ENCODE results near the gene SKAP1.
"Not testable (repeated sequence)": the region's sequence is repeated elsewhere in the genome, so short reads cannot be mapped to it uniquely, and the experiment has no call there.

SKAP1 gene

GRCh38 chr17:48429638-48430586, at the start of gene SKAP1:
Gene SKAP1, minus strand, starts transcription at chr17:48430214.
- no peak for DNase-seq

GRCh38 chr17:48479014-48479402, 49.0 kb upstream of the SKAP1 start:
- DNase-seq, result no peak

DNA sequence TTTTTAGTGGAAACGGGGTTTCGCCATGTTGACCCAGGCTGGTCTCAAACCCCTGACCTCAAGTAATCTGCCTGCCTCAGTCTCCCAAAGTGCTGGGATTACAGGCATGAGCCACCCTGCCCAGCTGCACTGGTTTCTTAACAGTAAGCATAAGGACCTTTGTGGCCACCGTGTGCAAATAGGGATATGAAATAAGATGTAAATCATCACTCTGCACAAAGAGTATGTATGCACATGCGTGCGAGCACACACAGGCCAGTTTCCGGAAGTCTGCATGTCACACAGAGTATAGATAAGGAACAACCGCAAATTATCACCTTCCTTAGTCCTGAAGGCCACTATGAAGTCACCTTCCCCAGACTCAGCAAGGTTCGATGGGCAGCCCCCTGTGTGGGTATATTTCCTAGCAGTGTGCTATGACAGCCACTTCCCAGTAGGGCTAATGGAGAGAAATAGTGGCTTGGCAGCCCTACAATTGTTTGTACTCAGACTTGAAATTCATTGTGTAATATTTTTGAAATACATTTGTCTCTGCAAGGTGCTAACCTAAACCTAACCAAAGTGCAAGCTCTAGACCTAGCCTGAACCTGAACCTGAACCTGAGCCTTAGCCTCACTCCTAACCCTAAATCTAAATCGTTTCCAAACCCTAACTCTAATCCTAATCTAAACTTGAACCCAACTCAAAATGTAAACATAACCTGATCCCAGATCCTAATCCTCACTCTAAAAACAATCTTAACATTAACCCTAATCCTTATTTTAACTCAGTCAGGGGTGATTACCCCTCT, 48.4 kb upstream of the SKAP1 start:
- no peak for DNase-seq

GRCh38 chr17:48477221-48477620, 47.2 kb upstream of the SKAP1 start:
- DNase-seq, result no peak

GRCh38 chr17:48472411-48473281, 42.6 kb upstream of the SKAP1 start:
- peak; percentile 65 for DNase-seq

DNA sequence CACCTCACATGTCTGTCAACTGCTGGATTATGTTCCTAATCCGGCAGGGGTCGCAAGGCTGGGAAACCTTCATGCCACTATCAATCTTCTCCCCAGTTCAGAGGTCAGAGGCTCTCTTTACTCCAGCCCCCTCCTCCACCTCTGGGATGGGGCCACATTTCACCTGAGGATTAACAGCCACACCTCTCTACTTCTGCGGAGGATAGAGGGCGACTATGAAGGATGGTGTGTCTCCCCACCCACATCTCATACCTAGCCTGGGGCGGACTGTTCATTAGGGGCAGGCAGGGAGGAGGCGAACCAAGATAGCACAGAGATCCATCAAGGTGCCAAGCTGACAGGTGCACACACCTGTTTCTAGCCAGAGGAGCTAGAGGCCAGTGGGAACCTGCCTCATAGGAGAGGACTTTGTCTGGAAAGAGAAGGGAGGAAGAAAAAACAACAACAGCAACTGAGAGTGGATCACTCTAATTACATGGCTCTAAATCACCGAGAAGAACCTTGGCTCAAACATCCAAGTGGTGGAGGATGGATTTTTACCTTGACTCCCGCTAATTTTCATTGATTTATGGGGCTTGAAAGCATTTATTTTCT, 41.9 kb upstream of the SKAP1 start:
- peak; percentile 49 for DNase-seq

DNA sequence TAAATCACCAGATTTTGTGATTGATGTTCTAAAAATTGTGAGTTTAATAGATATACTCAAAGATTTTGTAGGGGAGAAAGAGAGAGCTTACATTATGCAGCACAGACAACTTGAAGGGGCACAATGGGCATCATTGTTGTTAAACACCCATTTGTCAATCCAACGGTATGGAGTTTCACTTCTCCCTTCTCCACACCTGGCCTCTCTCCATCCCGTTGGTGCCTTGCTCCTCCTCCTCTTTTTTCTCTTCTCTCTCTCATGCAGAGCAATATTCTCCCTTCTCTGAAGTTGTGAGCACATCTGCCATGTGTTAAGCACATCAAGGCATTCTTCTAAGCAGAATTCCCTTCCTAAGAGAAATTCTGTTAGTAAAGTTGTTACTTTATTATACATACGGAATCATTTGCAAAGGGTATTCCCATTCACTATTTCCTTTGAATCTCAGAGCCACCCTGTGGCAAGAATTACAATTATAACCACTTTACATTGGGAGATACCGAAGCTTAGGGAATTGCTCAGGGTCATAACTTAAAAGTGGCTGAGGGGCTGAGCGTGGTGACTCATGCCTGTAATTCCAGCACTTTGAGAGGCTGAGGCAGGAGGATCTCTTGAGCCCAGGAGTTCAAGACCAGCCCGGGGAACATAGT, 40.5 kb upstream of the SKAP1 start:
- peak; percentile 10 for DNase-seq

DNA sequence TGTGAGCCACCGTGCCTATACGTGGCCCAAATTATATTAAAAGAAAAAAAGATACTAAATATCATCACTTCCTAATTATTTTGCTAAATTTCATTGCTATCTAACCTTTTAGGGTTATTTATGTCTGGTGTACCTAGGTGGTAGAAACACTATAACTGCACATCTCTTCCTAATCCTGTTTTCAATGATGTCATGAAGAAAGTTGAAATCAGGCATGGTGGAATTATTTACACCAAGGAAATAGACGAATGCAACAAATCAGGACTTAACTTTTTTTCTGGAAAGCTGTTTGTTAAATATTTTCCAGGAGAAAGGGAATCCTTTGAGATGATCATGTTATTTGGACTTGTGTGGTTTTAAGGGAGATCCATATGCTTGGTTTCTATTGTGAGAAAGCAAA, 39.2 kb upstream of the SKAP1 start:
- no peak for DNase-seq

DNA sequence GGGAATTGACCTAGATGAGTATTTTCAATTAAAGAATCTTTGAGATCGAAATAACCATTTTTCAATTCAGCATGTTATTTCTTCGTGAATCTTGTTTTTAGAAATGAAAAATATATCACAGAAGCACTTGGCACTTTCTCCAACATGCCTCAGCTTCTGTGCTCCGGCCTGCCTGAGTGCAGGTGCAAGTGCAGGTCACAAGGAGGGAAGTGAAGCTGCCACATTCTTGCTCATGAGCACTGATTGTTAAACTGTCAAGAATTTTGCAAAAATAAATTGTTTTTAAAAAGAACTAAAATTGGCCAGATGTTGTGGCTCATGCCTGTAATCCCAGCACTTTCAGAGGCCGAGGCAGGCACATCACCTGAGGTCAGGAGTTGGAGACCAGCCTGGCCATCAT, 38.3 kb upstream of the SKAP1 start:
- no peak for DNase-seq

DNA sequence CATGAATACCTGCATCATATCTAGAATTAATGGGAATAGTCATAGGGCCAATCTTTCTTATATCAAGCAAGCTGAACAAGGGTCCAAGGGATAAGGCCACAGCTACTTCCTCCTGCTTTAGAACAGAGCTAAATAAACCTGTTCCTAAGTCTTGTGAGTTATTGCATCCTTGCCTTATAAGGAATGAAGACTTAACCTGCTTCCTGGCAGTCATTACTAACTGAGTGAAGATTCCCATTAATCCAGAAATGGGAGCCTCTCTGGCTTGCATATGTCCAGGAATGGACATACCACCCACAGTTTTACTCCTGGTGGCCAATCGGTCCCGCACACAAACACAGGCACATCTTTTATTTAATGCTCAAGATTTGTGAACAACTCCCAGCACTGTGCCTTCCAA, 35.9 kb upstream of the SKAP1 start:
- no peak for DNase-seq

DNA sequence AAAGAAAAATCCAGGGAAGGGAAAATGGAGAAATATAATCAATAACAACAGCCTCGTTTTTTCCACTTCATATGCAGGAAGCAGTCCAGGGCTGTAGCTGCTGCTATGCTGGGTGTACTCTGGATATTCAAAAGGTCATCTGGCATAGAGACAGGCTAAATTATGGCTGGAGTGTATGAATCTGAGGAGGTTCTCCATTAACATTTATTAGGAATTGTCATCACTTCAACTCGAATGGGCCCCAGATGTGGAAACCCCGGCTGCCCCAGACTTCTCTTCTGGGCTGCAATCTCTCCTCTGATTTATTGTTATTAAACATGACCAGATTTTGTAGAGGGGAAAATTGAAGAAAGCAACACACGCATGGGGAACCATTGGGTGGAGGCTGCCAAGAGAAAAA, 33.5 kb upstream of the SKAP1 start:
- no peak for DNase-seq

- DNase-seq, result no peak
Measured at GRCh38 chr17:48462946-48463345, 32.9 kb upstream of the SKAP1 start.

- DNase-seq, result peak; percentile 14
Measured at GRCh38 chr17:48460052-48460451, 30.0 kb upstream of the SKAP1 start.

DNA sequence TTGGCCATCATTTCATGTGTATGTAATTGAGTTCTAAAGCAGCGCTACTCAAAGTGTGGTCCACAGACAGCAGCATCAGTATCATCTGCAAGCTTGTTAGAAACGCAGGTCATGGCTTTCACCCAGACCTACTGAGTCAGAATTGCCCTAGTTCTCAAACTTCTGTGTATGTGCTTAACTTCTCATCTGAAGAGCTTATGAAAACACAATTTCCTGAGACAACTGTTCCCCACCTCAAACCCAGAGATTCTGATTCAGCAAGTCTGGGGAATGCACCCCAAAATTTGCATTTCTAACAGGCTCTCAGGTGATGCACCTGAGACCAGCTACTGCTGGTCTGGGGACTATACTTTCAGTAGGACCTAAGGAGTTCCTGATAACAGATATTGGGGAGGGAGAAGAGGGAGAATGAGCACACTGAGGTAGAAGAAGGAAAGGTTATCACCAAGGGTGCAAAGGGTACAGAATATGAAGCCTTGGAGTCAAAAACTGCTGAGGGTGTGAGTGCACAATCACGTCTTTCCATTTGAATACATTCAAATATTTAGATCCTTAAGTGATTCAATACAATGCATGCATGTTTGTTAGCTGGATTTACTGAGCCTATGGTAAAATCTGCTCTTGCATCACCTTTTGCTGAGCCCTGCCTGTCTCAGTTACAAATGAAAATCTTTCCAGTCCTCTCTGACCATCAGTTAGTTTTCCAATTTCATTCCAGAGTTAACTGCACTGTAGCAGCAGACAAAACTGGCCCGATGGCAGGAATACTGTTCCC, 29.2 kb upstream of the SKAP1 start:
- no peak for DNase-seq

GRCh38 chr17:48457080-48457836, 27.2 kb upstream of the SKAP1 start:
- DNase-seq, result peak; percentile 64

DNA sequence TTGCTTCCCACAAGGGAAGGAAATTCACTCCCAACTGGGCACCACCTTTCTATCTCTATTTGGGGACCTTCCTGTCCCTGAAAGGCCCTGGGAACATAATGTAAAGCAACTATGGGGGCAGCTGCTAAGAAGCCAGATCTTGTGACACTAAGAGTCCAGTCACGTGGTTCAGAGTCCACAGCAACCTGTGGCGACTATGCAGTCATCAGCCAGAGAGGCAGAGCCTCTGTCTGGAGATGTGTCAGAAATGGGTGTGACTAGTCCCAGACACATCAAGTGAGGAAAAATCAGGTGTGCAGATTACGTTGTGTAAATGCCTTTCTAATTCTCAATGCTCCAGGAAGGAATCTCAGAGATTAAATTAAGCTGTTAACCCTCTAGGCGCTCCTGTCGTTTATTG, 26.6 kb upstream of the SKAP1 start:
- peak; percentile 46 for DNase-seq

- no peak for DNase-seq
Measured at GRCh38 chr17:48455791-48456190, 25.8 kb upstream of the SKAP1 start.

DNA sequence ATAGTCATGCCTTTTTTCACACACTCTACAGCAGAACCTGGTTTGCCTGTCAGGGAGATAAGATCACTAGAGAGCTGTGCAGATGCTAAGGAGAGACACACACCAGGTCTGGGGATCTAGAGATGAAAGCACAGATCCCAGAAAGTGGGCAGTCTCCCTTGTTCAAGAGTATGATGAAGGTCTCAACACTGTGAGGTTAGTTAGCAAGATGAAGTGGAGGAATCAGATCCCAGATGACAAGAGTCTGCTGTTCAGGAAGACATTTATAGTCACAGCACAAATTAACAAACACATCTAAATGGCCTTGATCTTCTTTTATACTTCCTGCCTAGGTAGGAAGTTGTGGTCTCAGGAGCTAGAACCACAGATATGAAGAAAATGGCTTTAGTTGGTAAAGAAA, 23.4 kb upstream of the SKAP1 start:
- DNase-seq, result no peak

- no peak for DNase-seq
Measured at GRCh38 chr17:48451489-48451888, 21.5 kb upstream of the SKAP1 start.

DNA sequence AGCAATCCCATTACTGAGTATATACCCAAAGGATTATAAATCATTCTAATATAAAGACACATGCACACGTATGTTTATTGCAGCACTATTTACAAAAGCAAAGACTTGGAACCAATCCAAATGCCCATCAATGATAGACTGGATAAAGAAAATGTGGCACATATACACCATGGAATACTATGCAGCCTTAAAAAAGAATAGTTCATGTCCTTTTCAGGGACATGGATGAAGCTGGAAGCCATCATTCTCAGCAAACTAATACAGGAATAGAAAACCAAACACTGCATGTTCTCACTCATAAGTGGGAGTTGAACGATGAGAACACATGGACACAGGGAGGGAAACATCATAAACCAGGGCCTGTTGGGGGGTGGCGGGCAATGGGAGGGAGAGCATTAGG, 19.3 kb upstream of the SKAP1 start:
- DNase-seq, result not testable (repeated sequence)

DNA sequence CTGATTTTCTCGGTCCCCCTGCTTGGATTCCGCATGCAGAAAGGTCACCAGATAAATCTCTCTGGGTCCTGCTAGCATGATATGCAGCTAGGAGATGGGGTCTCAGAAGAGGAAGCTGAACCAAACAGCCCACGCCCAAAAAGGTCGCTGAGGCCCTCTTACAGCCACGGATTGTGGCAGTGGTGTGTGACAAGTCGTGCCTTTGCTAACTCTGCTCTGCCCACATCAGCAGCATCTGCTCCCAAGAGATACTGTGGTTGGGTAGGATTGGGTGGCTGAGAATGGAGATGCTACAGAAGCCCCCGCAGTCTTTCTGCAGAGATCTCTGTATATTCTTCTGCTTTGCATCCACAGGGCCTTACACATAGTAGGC, 15.2 kb upstream of the SKAP1 start:
- DNase-seq, result no peak
